ENCODE measurements around the gene SPEM3.

GRCh38 chr17:7415784-7416183 is 12.9 kb upstream of the SPEM3 start:
- TF ChIP-seq KDM1A (CRISPR knock-in tag; IDR thresholded peaks at IDR 0.05) = no peak
- TF ChIP-seq CTCF (CRISPR knock-in tag; IDR thresholded peaks at IDR 0.05) = no peak
- no peak for TF ChIP-seq PCBP1 (IDR thresholded peaks at IDR 0.05; ENCODE audit: borderline replicate concordance, low read depth, low read length)
- no peak for TF ChIP-seq ZNF101 (CRISPR knock-in tag; IDR thresholded peaks at IDR 0.05; ENCODE audit: borderline replicate concordance, low read depth)
- no peak for TF ChIP-seq SMAD9 (CRISPR knock-in tag; IDR thresholded peaks at IDR 0.05)
- no peak for TF ChIP-seq SNAPC4 (CRISPR knock-in tag; IDR thresholded peaks at IDR 0.05)
- TF ChIP-seq TCF12 (IDR thresholded peaks at IDR 0.05) = no peak
- no peak for TF ChIP-seq TCF12 (CRISPR knock-in tag; IDR thresholded peaks at IDR 0.05)
- TF ChIP-seq ZNF501 (CRISPR knock-in tag; IDR thresholded peaks at IDR 0.05) = no peak
- no peak for TF ChIP-seq ATF2 (CRISPR knock-in tag; IDR thresholded peaks at IDR 0.05)
- no peak for TF ChIP-seq ZNF720 (CRISPR knock-in tag; IDR thresholded peaks at IDR 0.05)
- no peak for TF ChIP-seq SMAD3 (CRISPR knock-in tag; IDR thresholded peaks at IDR 0.05)
- TF ChIP-seq ZNF205 (CRISPR knock-in tag; IDR thresholded peaks at IDR 0.05) = no peak
- TF ChIP-seq ZHX2 (IDR thresholded peaks at IDR 0.05; ENCODE audit: low read depth) = no peak
- TF ChIP-seq ZHX2 (CRISPR knock-in tag; IDR thresholded peaks at IDR 0.05; ENCODE audit: borderline replicate concordance) = no peak
- TF ChIP-seq MTA3 (CRISPR knock-in tag; IDR thresholded peaks at IDR 0.05) = no peak

All from HepG2 (cell line).